HG02943 (cell line): Measurements from ENCODE around the gene ZC3H10.
"Not testable (repeated sequence)": the region's sequence is repeated elsewhere in the genome, so short reads cannot be mapped to it uniquely, and the experiment has no call there.

Experiments
- ATAC-seq: cut with Tn5 transposase; IDR thresholded peaks from one replicate; pipeline ENCODE4 v1.9.1; 2021; ENCODE audit warnings: mild to moderate bottlenecking, low read depth, moderate library complexity; ENCODE audit not compliant: unreplicated experiment

Gene ZC3H10

GRCh38 chr12:56101045-56101444, 17.0 kb upstream of the ZC3H10 start:
- no peak for ATAC-seq

GRCh38 chr12:56102683-56103065, 15.4 kb upstream of the ZC3H10 start:
- ATAC-seq, result no peak

- no peak for ATAC-seq
Observed at GRCh38 chr12:56103066-56103711, 14.9 kb upstream of the ZC3H10 start.

- ATAC-seq, result no peak
Observed at GRCh38 chr12:56103823-56104108, 14.3 kb upstream of the ZC3H10 start.

GRCh38 chr12:56104109-56104814, 13.8 kb upstream of the ZC3H10 start, which contains the start of gene PA2G4:
Gene PA2G4, plus strand, starts transcription at chr12:56104559. Its CDS starts 179 bp downstream, at chr12:56104738.
- peak; percentile 88 for ATAC-seq

- ATAC-seq, result peak; percentile 10
Observed at GRCh38 chr12:56104815-56105608, 13.1 kb upstream of the ZC3H10 start.

GRCh38 chr12:56105609-56105902, 12.5 kb upstream of the ZC3H10 start:
- ATAC-seq, result no peak

GRCh38 chr12:56107242-56107641, 10.8 kb upstream of the ZC3H10 start:
- ATAC-seq, result no peak

GRCh38 chr12:56110571-56110970, 7.5 kb upstream of the ZC3H10 start:
- ATAC-seq, result no peak

- no peak for ATAC-seq
Observed at GRCh38 chr12:56114084-56114483, 4.0 kb upstream of the ZC3H10 start.

GRCh38 chr12:56115329-56115728, 2.7 kb upstream of the ZC3H10 start:
- ATAC-seq, result no peak

- no peak for ATAC-seq
Observed at GRCh38 chr12:56116267-56117081, 1.6 kb upstream of the ZC3H10 start, which contains the start of gene RPL41. Gene RPL41, plus strand, starts transcription at chr12:56116633.

GRCh38 chr12:56117082-56117706, 872 bp upstream of the ZC3H10 start:
- ATAC-seq, result not testable (repeated sequence)

- ATAC-seq, result peak; percentile 3
Observed at GRCh38 chr12:56118688-56119357, 757 bp downstream of the ZC3H10 start.

GRCh38 chr12:56119361-56119796, 1.3 kb downstream of the ZC3H10 start:
- ATAC-seq, result no peak

- no peak for ATAC-seq
Observed at GRCh38 chr12:56120158-56120846, 2.2 kb downstream of the ZC3H10 start.

GRCh38 chr12:56121204-56121870, 3.3 kb downstream of the ZC3H10 start:
- no peak for ATAC-seq

GRCh38 chr12:56122637-56123036, 4.6 kb downstream of the ZC3H10 start:
- no peak for ATAC-seq

- no peak for ATAC-seq
Observed at GRCh38 chr12:56124133-56124532, 6.1 kb downstream of the ZC3H10 start.
